PFSK-1 (cell line): Measurements from ENCODE around the gene MTRF1L.

ENCODE experiments used
- FOXP2 ChIP-seq: optimal IDR thresholded peaks from 2 replicates; pipeline ENCODE3; 2011; ENCODE audit warnings: borderline replicate concordance, control low read depth, inconsistent platforms; ENCODE audit not compliant: insufficient read depth; ENCODE audit errors: extremely low read length, extremely low read depth
- POLR2AphosphoS5 ChIP-seq: IDR thresholded peaks from 2 replicates; pipeline ENCODE4 v1.6.1; 2012; ENCODE audit warnings: low read depth, mild to moderate bottlenecking, control low read depth, low read length, moderate library complexity
- TF ChIP-seq, protein P1 (sequence below), 2 experiments: IDR thresholded peaks; 2 replicates each; pipeline versions ENCODE4 v1.6.1 to v1.8.0; 2011 to 2012; ENCODE audit warnings: low read depth in 2 of 2, low read length in 2 of 2, control low read depth in 1 of 2, inconsistent platforms in 1 of 2, mild to moderate bottlenecking in 1 of 2, moderate library complexity in 1 of 2; ENCODE audit not compliant: insufficient read depth in 1 of 2

DNA sequence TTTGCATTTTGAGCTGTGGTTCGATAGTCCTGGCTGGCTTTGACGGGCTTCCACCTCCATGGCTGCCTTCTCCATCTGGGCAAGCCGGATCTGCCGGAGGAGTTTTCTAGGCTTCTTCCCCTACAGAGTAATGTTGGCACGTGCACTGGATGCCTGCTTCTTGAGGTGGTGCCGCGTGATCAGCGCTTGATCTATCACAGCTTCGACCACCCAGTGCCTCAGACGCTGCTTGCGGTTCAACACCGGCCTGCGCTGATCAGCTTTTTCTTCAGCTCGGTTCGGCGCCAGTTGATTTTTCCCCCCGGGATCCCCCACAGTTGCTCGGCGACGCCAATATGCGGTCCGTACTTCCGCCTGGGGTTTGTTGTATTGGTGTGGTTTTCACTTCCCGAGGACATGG is 43.2 kb downstream of the MTRF1L start:
- TF ChIP-seq FOXP2 (no peak), POLR2AphosphoS5 (no peak)
- TF ChIP-seq, protein P1, sequence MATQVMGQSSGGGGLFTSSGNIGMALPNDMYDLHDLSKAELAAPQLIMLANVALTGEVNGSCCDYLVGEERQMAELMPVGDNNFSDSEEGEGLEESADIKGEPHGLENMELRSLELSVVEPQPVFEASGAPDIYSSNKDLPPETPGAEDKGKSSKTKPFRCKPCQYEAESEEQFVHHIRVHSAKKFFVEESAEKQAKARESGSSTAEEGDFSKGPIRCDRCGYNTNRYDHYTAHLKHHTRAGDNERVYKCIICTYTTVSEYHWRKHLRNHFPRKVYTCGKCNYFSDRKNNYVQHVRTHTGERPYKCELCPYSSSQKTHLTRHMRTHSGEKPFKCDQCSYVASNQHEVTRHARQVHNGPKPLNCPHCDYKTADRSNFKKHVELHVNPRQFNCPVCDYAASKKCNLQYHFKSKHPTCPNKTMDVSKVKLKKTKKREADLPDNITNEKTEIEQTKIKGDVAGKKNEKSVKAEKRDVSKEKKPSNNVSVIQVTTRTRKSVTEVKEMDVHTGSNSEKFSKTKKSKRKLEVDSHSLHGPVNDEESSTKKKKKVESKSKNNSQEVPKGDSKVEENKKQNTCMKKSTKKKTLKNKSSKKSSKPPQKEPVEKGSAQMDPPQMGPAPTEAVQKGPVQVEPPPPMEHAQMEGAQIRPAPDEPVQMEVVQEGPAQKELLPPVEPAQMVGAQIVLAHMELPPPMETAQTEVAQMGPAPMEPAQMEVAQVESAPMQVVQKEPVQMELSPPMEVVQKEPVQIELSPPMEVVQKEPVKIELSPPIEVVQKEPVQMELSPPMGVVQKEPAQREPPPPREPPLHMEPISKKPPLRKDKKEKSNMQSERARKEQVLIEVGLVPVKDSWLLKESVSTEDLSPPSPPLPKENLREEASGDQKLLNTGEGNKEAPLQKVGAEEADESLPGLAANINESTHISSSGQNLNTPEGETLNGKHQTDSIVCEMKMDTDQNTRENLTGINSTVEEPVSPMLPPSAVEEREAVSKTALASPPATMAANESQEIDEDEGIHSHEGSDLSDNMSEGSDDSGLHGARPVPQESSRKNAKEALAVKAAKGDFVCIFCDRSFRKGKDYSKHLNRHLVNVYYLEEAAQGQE (IDR thresholded peaks at IDR 0.05; ENCODE audit: insufficient read depth in 1 of 2, low read depth in 2 of 2, low read length in 2 of 2) = no peak
